H9 (cell line): ENCODE results near the gene P2RY14. TPM values are rescaled to one million over a fixed set of nuclear protein-coding genes. Genes with fewer than 3 reads are reported as not detected.
A peak's percentile ranks its signal among the peaks of the same experiment; 100 is the strongest.

ENCODE experiments used
- DNase-seq: peaks from one replicate; pipeline ENCODE4 v3.0.0-alpha.2; 2017
- H2AFZ ChIP-seq: one replicate; pipeline ENCODE4 v1.6.1; 2013; ENCODE audit warnings: mild to moderate bottlenecking, low read length, control low read depth, moderate library complexity
- H2AK5ac ChIP-seq: 2 replicates; pipeline ENCODE4 v1.6.1; 2013; ENCODE audit warnings: low read length, control low read depth, mixed read lengths; ENCODE audit not compliant: insufficient read length
- H2BK120ac ChIP-seq: one replicate; pipeline ENCODE4 v1.6.1; 2013; ENCODE audit warnings: low read depth, mild to moderate bottlenecking, low read length, control low read depth, inconsistent platforms; ENCODE audit not compliant: poor library complexity, severe bottlenecking
- H2BK12ac ChIP-seq: 2 replicates; pipeline ENCODE4 v1.6.1; 2013; ENCODE audit warnings: low read length, control low read depth, mixed read lengths, low read depth; ENCODE audit not compliant: insufficient read length
- H2BK15ac ChIP-seq: 2 replicates; pipeline ENCODE4 v1.6.1; 2013; ENCODE audit warnings: low read depth, low read length, control low read depth
- H2BK20ac ChIP-seq: one replicate; pipeline ENCODE4 v1.6.1; 2013; ENCODE audit warnings: low read depth, mild to moderate bottlenecking, low read length, control low read depth, inconsistent platforms; ENCODE audit not compliant: poor library complexity, severe bottlenecking
- H2BK5ac ChIP-seq: 2 replicates; pipeline ENCODE4 v1.6.1; 2013; ENCODE audit warnings: low read length, control low read depth, mixed read lengths; ENCODE audit not compliant: insufficient read length
- H3K14ac ChIP-seq: 2 replicates; pipeline ENCODE4 v1.6.1; 2013; ENCODE audit warnings: low read length, control low read depth; ENCODE audit not compliant: insufficient read depth
- H3K18ac ChIP-seq: 2 replicates; pipeline ENCODE4 v1.6.1; 2013; ENCODE audit warnings: low read depth, mild to moderate bottlenecking, mixed read lengths, low read length, control low read depth; ENCODE audit not compliant: insufficient read length
- H3K23ac ChIP-seq: 2 replicates; pipeline ENCODE4 v1.6.1; 2013; ENCODE audit warnings: low read length, control low read depth, mixed read lengths, low read depth; ENCODE audit not compliant: insufficient read length
- H3K23me2 ChIP-seq: 2 replicates; pipeline ENCODE4 v1.6.1; 2013; ENCODE audit warnings: low read depth, mild to moderate bottlenecking, mixed read lengths, low read length, control low read depth; ENCODE audit not compliant: insufficient read length, poor library complexity, severe bottlenecking
- H3K27ac ChIP-seq: 2 replicates; pipeline ENCODE4 v1.5.1; 2013; ENCODE audit warnings: low read length, control low read depth, mixed read lengths, low read depth; ENCODE audit not compliant: insufficient read length
- H3K27me3 ChIP-seq: 2 replicates; pipeline ENCODE4 v1.6.1; 2013; ENCODE audit warnings: low read length, control low read depth, inconsistent platforms; ENCODE audit not compliant: insufficient read depth
- H3K4ac ChIP-seq: 2 replicates; pipeline ENCODE4 v1.6.1; 2013; ENCODE audit warnings: low read depth, mild to moderate bottlenecking, control low read depth, inconsistent platforms, low read length, moderate library complexity
- H3K4me1 ChIP-seq: 2 replicates; pipeline ENCODE4 v1.6.1; 2013; ENCODE audit warnings: low read length, control low read depth, inconsistent platforms; ENCODE audit not compliant: insufficient read depth
- H3K4me2 ChIP-seq: 2 replicates; pipeline ENCODE4 v1.6.1; 2013; ENCODE audit warnings: low read length, control low read depth, mixed read lengths; ENCODE audit not compliant: insufficient read length, insufficient read depth
- H3K56ac ChIP-seq: 2 replicates; pipeline ENCODE4 v1.6.1; 2013; ENCODE audit warnings: low read depth, mild to moderate bottlenecking, mixed read lengths, low read length, control low read depth; ENCODE audit not compliant: insufficient read length
- H3K79me1 ChIP-seq: 2 replicates; pipeline ENCODE4 v1.6.1; 2013; ENCODE audit warnings: low read depth, mild to moderate bottlenecking, moderate library complexity, low read length, control low read depth, inconsistent platforms; ENCODE audit not compliant: insufficient read depth, poor library complexity, severe bottlenecking
- H3K79me2 ChIP-seq: 2 replicates; pipeline ENCODE4 v1.6.1; 2013; ENCODE audit warnings: low read length, control low read depth, inconsistent platforms; ENCODE audit not compliant: insufficient read depth
- H3K9ac ChIP-seq: 2 replicates; pipeline ENCODE4 v1.6.1; 2013; ENCODE audit warnings: low read length, control low read depth, mixed read lengths; ENCODE audit not compliant: insufficient read length; ENCODE audit errors: extremely low read depth
- H3K9me3 ChIP-seq: one replicate; pipeline ENCODE4 v1.6.1; 2013; ENCODE audit warnings: low read depth, low read length, inconsistent platforms; ENCODE audit not compliant: control insufficient read depth
- H3T11ph ChIP-seq: one replicate; pipeline ENCODE4 v1.6.1; 2013; ENCODE audit warnings: mild to moderate bottlenecking, low read length, control low read depth, inconsistent platforms
- H4K20me1 ChIP-seq: one replicate; pipeline ENCODE4 v1.6.1; 2013; ENCODE audit not compliant: control insufficient read depth, insufficient read length, insufficient read depth
- H4K5ac ChIP-seq: 2 replicates; pipeline ENCODE4 v1.6.1; 2013; ENCODE audit warnings: low read depth, mild to moderate bottlenecking, mixed read lengths, low read length, control low read depth; ENCODE audit not compliant: insufficient read length
- H4K8ac ChIP-seq: replicated peaks from 2 replicates; pipeline ENCODE4 v1.6.1; 2013; ENCODE audit warnings: low read length, control low read depth, mixed read lengths, low read depth; ENCODE audit not compliant: insufficient read length
- H4K91ac ChIP-seq: 2 replicates; pipeline ENCODE4 v1.6.1; 2013; ENCODE audit warnings: low read depth, mild to moderate bottlenecking, moderate library complexity, mixed read lengths, low read length, control low read depth; ENCODE audit not compliant: insufficient read length
- H3K27ac Mint-ChIP-seq, 3 experiments: 2 replicates in 2 of 3; 3 replicates in 1 of 3; pipeline ENCODE4 v1.8.0; 2020 to 2021; ENCODE audit warnings: mixed read lengths in 3 of 3, mild to moderate bottlenecking in 1 of 3, moderate library complexity in 1 of 3
- H3K27me3 Mint-ChIP-seq: 2 replicates; pipeline ENCODE4 v1.8.0; 2021; ENCODE audit warnings: low read depth, mild to moderate bottlenecking, moderate library complexity, mixed read lengths
- H3K36me3 Mint-ChIP-seq, 3 experiments: 2 replicates in 2 of 3; 3 replicates in 1 of 3; pipeline ENCODE4 v1.8.0; 2020 to 2021; ENCODE audit warnings: low read depth in 3 of 3, mixed read lengths in 3 of 3; ENCODE audit not compliant: insufficient read depth in 1 of 3
- H3K4me1 Mint-ChIP-seq, 2 experiments: 2 replicates each; pipeline ENCODE4 v1.8.0; 2020; ENCODE audit warnings: mixed read lengths in 2 of 2
- H3K4me3 Mint-ChIP-seq, 2 experiments: 2 replicates in 1 of 2; 3 replicates in 1 of 2; pipeline ENCODE4 v1.8.0; 2020 to 2021; ENCODE audit warnings: mild to moderate bottlenecking in 2 of 2, mixed read lengths in 2 of 2, moderate library complexity in 1 of 2
- H3K9me3 Mint-ChIP-seq, 2 experiments: 2 replicates in 1 of 2; 3 replicates in 1 of 2; pipeline ENCODE4 v1.8.0; 2020; ENCODE audit warnings: mild to moderate bottlenecking in 2 of 2, mixed read lengths in 2 of 2, moderate library complexity in 1 of 2
- WGBS: extraction: QIAGEN DNeasy Blood & Tissue Kit; methylation state at CpG from one replicate; pipeline ENCODE4 v1.1.7; 2013; ENCODE audit warnings: missing lambda C conversion rate, low lambda C conversion rate, mixed read lengths; ENCODE audit not compliant: insufficient read length; ENCODE audit errors: extremely low coverage; 5-methylcytosine and 5-hydroxymethylcytosine counted together
- total RNA-seq: library from RNA; stranded (reverse); gene quantifications from 2 replicates; pipeline ENCODE4 v1.2.1, GENCODE V29; 2021
- TF ChIP-seq, protein P1 (sequence below): fragments of 200-600 bp; sonication (generic); conservative IDR thresholded peaks from 3 replicates; pipeline ENCODE4 v1.8.0; 2021; ENCODE audit warnings: antibody characterized with exemption, mild to moderate bottlenecking

P2RY14 gene
- total RNA-seq, 1 experiment from 2014 or later, result not detected

DNA sequence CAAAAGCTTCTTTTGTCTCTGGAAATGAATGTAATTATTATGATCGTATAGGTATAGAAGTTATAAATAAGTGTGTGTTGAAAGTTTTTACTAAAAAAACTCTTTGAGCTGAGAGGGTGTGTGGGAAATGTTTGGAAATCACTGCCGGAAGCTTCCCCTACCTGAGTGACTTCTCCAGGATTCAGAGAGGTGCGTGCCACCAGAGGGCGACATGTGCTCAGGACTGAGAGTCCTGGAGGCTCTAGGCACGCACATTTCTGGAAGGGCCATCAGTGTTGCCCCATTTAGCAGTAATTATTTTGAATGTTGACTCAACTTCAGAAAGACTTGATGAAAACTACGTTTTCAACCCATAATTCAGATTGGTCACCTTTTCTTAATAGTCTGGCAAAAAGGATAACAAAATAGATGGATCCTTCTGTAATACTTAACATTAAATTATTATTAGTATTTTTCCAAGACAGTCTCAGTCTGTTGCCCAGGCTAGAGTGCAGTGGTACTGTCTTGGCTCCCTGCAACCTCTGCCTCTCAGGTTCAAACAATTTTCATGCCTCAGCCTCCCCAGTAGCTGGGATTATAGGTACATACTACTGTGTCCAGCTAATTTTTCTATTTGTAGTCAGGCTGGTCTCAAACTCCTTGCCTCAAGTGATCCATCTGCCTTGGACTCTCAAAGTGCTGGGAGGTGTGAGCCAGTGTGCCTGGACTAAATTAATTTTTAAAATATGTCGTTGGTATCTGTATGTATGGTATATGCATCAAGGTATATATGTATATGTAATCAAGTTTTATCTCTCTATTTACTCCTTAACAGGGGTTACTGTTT lies 109.9 kb downstream of the P2RY14 start:
- peaks cover 0 to 13% (median 6%) of the 10 kb centered on the region in 3 experiments; a peak in 3 of 7 replicates for H3K36me3 Mint-ChIP-seq
- no peak overlapping the region for H4K5ac ChIP-seq
- H3K27ac ChIP-seq, result no peak overlapping the region
- H3K18ac ChIP-seq, result no peak overlapping the region
- H3K4me3 Mint-ChIP-seq, result no peak overlapping the region; a peak in 1 of 5 replicates
- no peak overlapping the region for H3K14ac ChIP-seq
- H3K27me3 Mint-ChIP-seq, result no peaks in the 10 kb centered on the region
- no peaks in the 10 kb centered on the region for H3K23me2 ChIP-seq
- TF ChIP-seq, protein P1, sequence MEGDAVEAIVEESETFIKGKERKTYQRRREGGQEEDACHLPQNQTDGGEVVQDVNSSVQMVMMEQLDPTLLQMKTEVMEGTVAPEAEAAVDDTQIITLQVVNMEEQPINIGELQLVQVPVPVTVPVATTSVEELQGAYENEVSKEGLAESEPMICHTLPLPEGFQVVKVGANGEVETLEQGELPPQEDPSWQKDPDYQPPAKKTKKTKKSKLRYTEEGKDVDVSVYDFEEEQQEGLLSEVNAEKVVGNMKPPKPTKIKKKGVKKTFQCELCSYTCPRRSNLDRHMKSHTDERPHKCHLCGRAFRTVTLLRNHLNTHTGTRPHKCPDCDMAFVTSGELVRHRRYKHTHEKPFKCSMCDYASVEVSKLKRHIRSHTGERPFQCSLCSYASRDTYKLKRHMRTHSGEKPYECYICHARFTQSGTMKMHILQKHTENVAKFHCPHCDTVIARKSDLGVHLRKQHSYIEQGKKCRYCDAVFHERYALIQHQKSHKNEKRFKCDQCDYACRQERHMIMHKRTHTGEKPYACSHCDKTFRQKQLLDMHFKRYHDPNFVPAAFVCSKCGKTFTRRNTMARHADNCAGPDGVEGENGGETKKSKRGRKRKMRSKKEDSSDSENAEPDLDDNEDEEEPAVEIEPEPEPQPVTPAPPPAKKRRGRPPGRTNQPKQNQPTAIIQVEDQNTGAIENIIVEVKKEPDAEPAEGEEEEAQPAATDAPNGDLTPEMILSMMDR, result peak; percentile 89
- no peak overlapping the region for H3K56ac ChIP-seq
- no peak overlapping the region for H2BK20ac ChIP-seq
- no peaks in the 10 kb centered on the region for H3K27me3 ChIP-seq
- H3K4me1 Mint-ChIP-seq, result peaks cover 7 to 12% of the 10 kb centered on the region in 2 experiments
- WGBS, result 100% methylated on average over 1 of the region's 7 CpGs
- H3K27ac Mint-ChIP-seq, result no peak overlapping the region
- peaks cover 2% of the 10 kb centered on the region; the same call in 1 of the 2 replicates for H3K4me1 ChIP-seq
- H3K9ac ChIP-seq, result no peak overlapping the region
- H4K20me1 ChIP-seq, result no peaks in the 10 kb centered on the region
- DNase-seq, result peak; percentile 71
- H4K91ac ChIP-seq, result no peak overlapping the region
- no peak overlapping the region for H3K23ac ChIP-seq
- H2BK120ac ChIP-seq, result no peak overlapping the region
- H2AK5ac ChIP-seq, result no peak overlapping the region
- H4K8ac ChIP-seq, result no peak overlapping the region
- no peak overlapping the region for H3K4me2 ChIP-seq
- H3K79me1 ChIP-seq, result no peaks in the 10 kb centered on the region
- H3K9me3 ChIP-seq, result no peaks in the 10 kb centered on the region
- no peaks in the 10 kb centered on the region for H3K9me3 Mint-ChIP-seq
- H3K4ac ChIP-seq, result no peak overlapping the region
- H2BK12ac ChIP-seq, result no peak overlapping the region
- no peak overlapping the region for H2BK15ac ChIP-seq
- H3K79me2 ChIP-seq, result no peaks in the 10 kb centered on the region
- H2BK5ac ChIP-seq, result no peak overlapping the region
- H2AFZ ChIP-seq, result no peak overlapping the region
- H3T11ph ChIP-seq, result no peak overlapping the region
